SK-N-SH treated with all-trans-retinoic acid at 6 μM for 48 hours (cell line): Measurements from ENCODE around the gene KNDC1.

Source experiments
- ATAC-seq: fragments of 200-7000 bp; cut with Tn5 transposase; 3 replicates; pipeline ENCODE4 v1.9.1; 2020; ENCODE audit warnings: mild to moderate bottlenecking, moderate library complexity
- ARNTL ChIP-seq: fragments of 450-650 bp; formaldehyde crosslinking; IDR thresholded peaks from 2 replicates; pipeline ENCODE4 v1.5.0; 2020; ENCODE audit warnings: low read depth, mild to moderate bottlenecking, moderate library complexity, borderline replicate concordance
- BACH2 ChIP-seq: fragments of 250-450 bp; sonication (Bioruptor Pico); IDR thresholded peaks from 2 replicates; pipeline ENCODE4 v1.9.0; 2021; ENCODE audit warnings: mild to moderate bottlenecking, borderline replicate concordance
- CREB5 ChIP-seq: fragments of 250-450 bp; sonication (Bioruptor Pico); IDR thresholded peaks from 2 replicates; pipeline ENCODE4 v1.5.1; 2020; ENCODE audit warnings: low read depth, mild to moderate bottlenecking, moderate library complexity
- CSDC2 ChIP-seq: fragments of 250-450 bp; sonication (Bioruptor Pico); IDR thresholded peaks from 2 replicates; pipeline ENCODE4 v1.5.0; 2020; ENCODE audit warnings: mild to moderate bottlenecking, moderate library complexity
- CSRNP3 ChIP-seq: fragments of 250-450 bp; sonication (Bioruptor Pico); IDR thresholded peaks from 2 replicates; pipeline ENCODE4 v1.5.1; 2021; ENCODE audit warnings: mild to moderate bottlenecking, moderate library complexity
- ESRRG ChIP-seq: fragments of 250-450 bp; sonication (Bioruptor Pico); IDR thresholded peaks from 2 replicates; pipeline ENCODE4 v1.6.1; 2021; ENCODE audit warnings: mild to moderate bottlenecking
- OSR1 ChIP-seq: fragments of 250-450 bp; sonication (Bioruptor Pico); IDR thresholded peaks from 2 replicates; pipeline ENCODE4 v1.8.0; 2022; ENCODE audit warnings: moderate library complexity, mild to moderate bottlenecking, inconsistent platforms
- POU6F1 ChIP-seq: fragments of 250-450 bp; sonication (Bioruptor Pico); IDR thresholded peaks from 2 replicates; pipeline ENCODE4 v1.8.0; 2021; ENCODE audit warnings: low read depth, mild to moderate bottlenecking, moderate library complexity, borderline replicate concordance
- PPARA ChIP-seq: fragments of 250-450 bp; sonication (Bioruptor Pico); IDR thresholded peaks from 2 replicates; pipeline ENCODE4 v1.5.0; 2020; ENCODE audit warnings: mild to moderate bottlenecking, borderline replicate concordance
- RARB ChIP-seq: fragments of 250-450 bp; sonication (Bioruptor Pico); IDR thresholded peaks from 2 replicates; pipeline ENCODE4 v1.8.0; 2021; ENCODE audit warnings: mild to moderate bottlenecking, moderate library complexity
- TCF4 ChIP-seq: fragments of 250-450 bp; sonication (Bioruptor Pico); IDR thresholded peaks from 2 replicates; pipeline ENCODE4 v1.8.0; 2021; ENCODE audit warnings: mild to moderate bottlenecking, moderate library complexity, borderline replicate concordance
- TOX ChIP-seq: fragments of 250-450 bp; sonication (Bioruptor Pico); IDR thresholded peaks from 2 replicates; pipeline ENCODE4 v1.8.0; 2021; ENCODE audit warnings: mild to moderate bottlenecking, moderate library complexity, borderline replicate concordance
- TSHZ2 ChIP-seq: fragments of 250-450 bp; sonication (Bioruptor Pico); IDR thresholded peaks from 2 replicates; pipeline ENCODE4 v1.5.0; 2020; ENCODE audit warnings: mild to moderate bottlenecking, moderate library complexity
- ZC3H10 ChIP-seq: fragments of 250-450 bp; sonication (Bioruptor Pico); IDR thresholded peaks from 2 replicates; pipeline ENCODE4 v1.5.1; 2021; ENCODE audit warnings: mild to moderate bottlenecking, moderate library complexity
- ZFP3 ChIP-seq: fragments of 250-450 bp; sonication (Bioruptor Pico); IDR thresholded peaks from 2 replicates; pipeline ENCODE4 v1.5.0; 2020; ENCODE audit warnings: mild to moderate bottlenecking, moderate library complexity
- ZFP30 ChIP-seq: fragments of 450-650 bp; formaldehyde crosslinking; IDR thresholded peaks from 2 replicates; pipeline ENCODE4 v1.5.0; 2022; ENCODE audit warnings: mild to moderate bottlenecking, moderate library complexity
- ZNF70 ChIP-seq: fragments of 450-650 bp; formaldehyde crosslinking; IDR thresholded peaks from 2 replicates; pipeline ENCODE4 v1.5.0; 2020; ENCODE audit warnings: mild to moderate bottlenecking, moderate library complexity
- ZNF8 ChIP-seq: fragments of 450-650 bp; formaldehyde crosslinking; IDR thresholded peaks from 2 replicates; pipeline ENCODE4 v1.5.0; 2020; ENCODE audit warnings: mild to moderate bottlenecking, moderate library complexity

Gene KNDC1

GRCh38 chr10:133194151-133194550 lies 34.1 kb downstream of the KNDC1 start (continued):
- no peak for TF ChIP-seq ZFP3
- no peak for TF ChIP-seq CSDC2 (CRISPR knock-in tag)

- no peak for ATAC-seq
Measured at GRCh38 chr10:133195096-133195495, 35.1 kb downstream of the KNDC1 start.

GRCh38 chr10:133195611-133196010 lies 35.6 kb downstream of the KNDC1 start:
- ATAC-seq, result no peak
- TF ChIP-seq CSRNP3 (CRISPR knock-in tag), result no peak
- no peak for TF ChIP-seq ARNTL (CRISPR knock-in tag)
- no peak for TF ChIP-seq TCF4
- no peak for TF ChIP-seq TOX
- TF ChIP-seq ZNF8 (CRISPR knock-in tag), result no peak
- no peak for TF ChIP-seq CREB5 (CRISPR knock-in tag)
- no peak for TF ChIP-seq ESRRG
- TF ChIP-seq PPARA (CRISPR knock-in tag), result no peak
- TF ChIP-seq POU6F1, result no peak

More at GRCh38 chr10:133195096-133195495, 35.1 kb downstream of the KNDC1 start:
- TF ChIP-seq ZNF70 (CRISPR knock-in tag) (no peak), CSDC2 (CRISPR knock-in tag) (no peak), TCF4 (no peak), ZFP3 (no peak), PPARA (CRISPR knock-in tag) (no peak), RARB (CRISPR knock-in tag) (no peak), TOX (no peak), CREB5 (CRISPR knock-in tag) (no peak), TSHZ2 (CRISPR knock-in tag) (no peak), BACH2 (no peak), POU6F1 (no peak), ZFP30 (CRISPR knock-in tag) (no peak), ESRRG (no peak), ZC3H10 (CRISPR knock-in tag) (no peak), ARNTL (CRISPR knock-in tag) (no peak), OSR1 (CRISPR knock-in tag) (no peak), CSRNP3 (CRISPR knock-in tag) (no peak), ZNF8 (CRISPR knock-in tag) (no peak)
